Heart left ventricle (tissue), 16 donors: ENCODE measurements around the gene DUS1L. TPM values are rescaled to one million over a fixed set of nuclear protein-coding genes. Genes with fewer than 3 reads are reported as not detected.

Experiments
- ATAC-seq, 4 donors: fragments of 200-7000 bp; cut with Tn5 transposase; one replicate each; pipeline ENCODE4 v1.9.1; 2020 to 2022; ENCODE audit warnings: moderate library complexity in 4 of 4, mild to moderate bottlenecking in 3 of 4, moderate number of reproducible peaks in 1 of 4
- DNase-seq, 5 donors: peaks; one replicate each; pipeline ENCODE4 v3.0.0-alpha.2; 2020
- H3K27ac ChIP-seq, 12 donors: fragments of 200-600 bp; sonication (generic) in 4 of 12; one replicate each; pipeline versions ENCODE4 v1.5.0 to v1.8.0; 2016 to 2022; ENCODE audit warnings: mild to moderate bottlenecking in 2 of 12
- H3K27me3 ChIP-seq, 9 donors: fragments of 200-600 bp; sonication (generic) in 2 of 9; one replicate each; pipeline versions ENCODE4 v1.5.1 to v1.8.0; 2016 to 2022; ENCODE audit warnings: mild to moderate bottlenecking in 3 of 9
- H3K36me3 ChIP-seq, 9 donors: fragments of 200-600 bp; sonication (generic) in 2 of 9; one replicate each; pipeline versions ENCODE4 v1.5.0 to v1.8.0; 2018 to 2022; ENCODE audit warnings: mild to moderate bottlenecking in 2 of 9
- H3K4me1 ChIP-seq, 12 donors: fragments of 200-600 bp; sonication (generic) in 4 of 12; one replicate each; pipeline versions ENCODE4 v1.5.0 to v1.8.0; 2016 to 2022; ENCODE audit warnings: mild to moderate bottlenecking in 3 of 12
- H3K4me3 ChIP-seq, 12 donors: fragments of 200-600 bp; sonication (generic) in 4 of 12; one replicate each; pipeline versions ENCODE4 v1.5.0 to v1.8.0; 2017 to 2022; ENCODE audit warnings: mild to moderate bottlenecking in 9 of 12, moderate library complexity in 4 of 12
- H3K9me3 ChIP-seq, 12 donors: fragments of 200-600 bp; sonication (generic) in 4 of 12; one replicate each; pipeline versions ENCODE4 v1.5.0 to v1.8.0; 2016 to 2022; ENCODE audit warnings: mild to moderate bottlenecking in 1 of 12
- POLR2A ChIP-seq, 2 donors: fragments of 450-650 bp; IDR thresholded peaks; one replicate each; pipeline ENCODE4 v1.6.1; 2017; ENCODE audit warnings: antibody characterized with exemption in 2 of 2, mild to moderate bottlenecking in 2 of 2, moderate library complexity in 2 of 2
- WGBS, 4 donors: extraction: QIAGEN DNeasy Blood & Tissue Kit in 2 of 4; methylation state at CpG; one replicate each; pipeline versions ENCODE4 v1.1.5 to v1.1.7; 2013 to 2018; 5-methylcytosine and 5-hydroxymethylcytosine counted together
- intact Hi-C, 10 donors: fragments of 100-400 bp; cut with DNase I; formaldehyde crosslinking; loops; one replicate each; pipeline versions ENCODE4 v1.11.1 to v1.14.2; 2022
- polyA plus RNA-seq, 2 donors: library from polyadenylated mRNA; stranded (reverse); fragments of 200-250 nt; gene quantifications; one replicate each; pipeline ENCODE4 v1.2.3, GENCODE V29; 2013
- total RNA-seq, 9 donors: library from RNA; depleted of rRNA in 2 of 9; stranded (reverse); fragments of >200 nt in 2 of 9; fragmentation: NEBNext Ultra II Directional in 3 of 9; extraction: Animal tissue kit (Norgen Biotek cat#: 25700) in 3 of 9; gene quantifications; one replicate each; pipeline versions ENCODE4 v1.1.0 to v1.2.4, GENCODE V29; 2016 to 2023
- TF ChIP-seq, protein P1 (sequence below), 12 donors: fragments of 200-600 bp; sonication (generic) in 4 of 12; IDR thresholded peaks; one replicate each; pipeline versions ENCODE4 v1.5.0 to v1.8.0; 2018 to 2022; ENCODE audit warnings: antibody characterized with exemption in 12 of 12, mild to moderate bottlenecking in 5 of 12
- donor health status: ischemic (EF 13 %, LVEDD 7.1; RV severe dilation, severe dysfunction).
- donor health status: healthy with polysubstance abuse.
- donor health status: DM: no; HTN: yes; CAD: no.
- donor health status: DM: no; HTN: no; CAD: no.
- donor health status: ischemic (EF 25% LVEDD 6.9; RV normal size, moderate dysfunction).
- donor health status: ischemic (EF 25% LVEDD 5.7; RV mildly dilated, moderate dysfunction).
- donor health status: healthy.
- donor health status: DM: yes; HTN: yes; CAD: no.
- donor health status: ischemic (EF 35%, LVEDD 5.7; RV mildly dilated, moderate dysfunction).
- donor health status: nonischemic (EF 11% LVEDD 7.7; RV severe dilation, severe dysfunction).
- donor health status: DM: yes; HTN: yes; CAD: no.
- donor health status: PGD.
- donor health status: ischemic (EF 29% LVEDD 5.4; RV normal size, mild dysfunction).
- donor health status: nonischemic (EF 23%, LVEDD 6.1; RV moderate dilation, normal function).

The DUS1L gene
- total and polyA plus RNA-seq, 11 donors: 41.5 to 113 (median 60.4) TPM

DNA sequence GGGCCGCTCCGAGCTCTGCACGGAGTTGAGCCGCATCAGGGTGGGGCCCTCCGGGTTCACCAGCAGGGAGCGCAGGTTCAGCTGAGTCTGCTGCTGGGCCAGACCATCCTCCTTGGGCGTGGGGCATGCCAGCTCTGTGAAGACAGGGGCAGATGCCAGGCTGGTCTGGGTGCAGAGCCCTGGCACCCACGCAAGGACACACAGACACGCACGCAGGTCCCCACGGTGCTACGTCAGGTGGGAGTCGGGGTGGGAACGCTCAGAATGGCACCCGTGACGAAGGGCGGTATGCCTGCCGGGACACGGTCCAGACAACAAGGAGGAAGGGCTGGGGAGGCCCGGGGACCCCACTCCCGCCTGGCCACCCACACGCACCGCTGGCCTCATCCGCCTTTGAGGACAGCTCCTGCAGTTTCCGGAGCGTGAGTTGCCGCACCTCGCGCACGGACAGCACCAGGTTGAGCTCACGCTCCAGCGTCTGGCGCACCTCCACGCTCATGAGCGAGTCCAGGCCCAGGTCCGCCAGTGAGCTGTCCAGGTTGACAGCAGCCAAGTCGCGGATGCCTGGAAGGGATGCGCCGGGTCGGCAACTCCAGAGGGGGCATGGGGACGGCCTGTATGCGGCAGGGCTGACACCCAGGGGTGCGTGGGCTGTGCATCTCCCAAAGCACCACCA is 15.3 kb upstream of the DUS1L start:
- no peaks in the 10 kb centered on the region for H3K27me3 ChIP-seq
- no peak overlapping the region for H3K4me3 ChIP-seq
- H3K36me3 ChIP-seq: peaks cover 0 to 73% (median 58%) of the 10 kb centered on the region in 9 donors
- no peaks in the 10 kb centered on the region for H3K9me3 ChIP-seq
- DNase-seq: no peak
- H3K27ac ChIP-seq: no peak overlapping the region
- peaks cover 0 to 10% (median 0%) of the 10 kb centered on the region in 12 donors for H3K4me1 ChIP-seq
- intact Hi-C loops: no loop called here
- TF ChIP-seq POLR2A (IDR thresholded peaks at IDR 0.05): no peak
- TF ChIP-seq, protein P1, sequence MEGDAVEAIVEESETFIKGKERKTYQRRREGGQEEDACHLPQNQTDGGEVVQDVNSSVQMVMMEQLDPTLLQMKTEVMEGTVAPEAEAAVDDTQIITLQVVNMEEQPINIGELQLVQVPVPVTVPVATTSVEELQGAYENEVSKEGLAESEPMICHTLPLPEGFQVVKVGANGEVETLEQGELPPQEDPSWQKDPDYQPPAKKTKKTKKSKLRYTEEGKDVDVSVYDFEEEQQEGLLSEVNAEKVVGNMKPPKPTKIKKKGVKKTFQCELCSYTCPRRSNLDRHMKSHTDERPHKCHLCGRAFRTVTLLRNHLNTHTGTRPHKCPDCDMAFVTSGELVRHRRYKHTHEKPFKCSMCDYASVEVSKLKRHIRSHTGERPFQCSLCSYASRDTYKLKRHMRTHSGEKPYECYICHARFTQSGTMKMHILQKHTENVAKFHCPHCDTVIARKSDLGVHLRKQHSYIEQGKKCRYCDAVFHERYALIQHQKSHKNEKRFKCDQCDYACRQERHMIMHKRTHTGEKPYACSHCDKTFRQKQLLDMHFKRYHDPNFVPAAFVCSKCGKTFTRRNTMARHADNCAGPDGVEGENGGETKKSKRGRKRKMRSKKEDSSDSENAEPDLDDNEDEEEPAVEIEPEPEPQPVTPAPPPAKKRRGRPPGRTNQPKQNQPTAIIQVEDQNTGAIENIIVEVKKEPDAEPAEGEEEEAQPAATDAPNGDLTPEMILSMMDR (IDR thresholded peaks at IDR 0.05): no peak
- WGBS, 4 donors: 93 to 96% (median 95%) methylated on average over 34 to 44 of the region's 44 CpGs
- no peak for ATAC-seq

DNA sequence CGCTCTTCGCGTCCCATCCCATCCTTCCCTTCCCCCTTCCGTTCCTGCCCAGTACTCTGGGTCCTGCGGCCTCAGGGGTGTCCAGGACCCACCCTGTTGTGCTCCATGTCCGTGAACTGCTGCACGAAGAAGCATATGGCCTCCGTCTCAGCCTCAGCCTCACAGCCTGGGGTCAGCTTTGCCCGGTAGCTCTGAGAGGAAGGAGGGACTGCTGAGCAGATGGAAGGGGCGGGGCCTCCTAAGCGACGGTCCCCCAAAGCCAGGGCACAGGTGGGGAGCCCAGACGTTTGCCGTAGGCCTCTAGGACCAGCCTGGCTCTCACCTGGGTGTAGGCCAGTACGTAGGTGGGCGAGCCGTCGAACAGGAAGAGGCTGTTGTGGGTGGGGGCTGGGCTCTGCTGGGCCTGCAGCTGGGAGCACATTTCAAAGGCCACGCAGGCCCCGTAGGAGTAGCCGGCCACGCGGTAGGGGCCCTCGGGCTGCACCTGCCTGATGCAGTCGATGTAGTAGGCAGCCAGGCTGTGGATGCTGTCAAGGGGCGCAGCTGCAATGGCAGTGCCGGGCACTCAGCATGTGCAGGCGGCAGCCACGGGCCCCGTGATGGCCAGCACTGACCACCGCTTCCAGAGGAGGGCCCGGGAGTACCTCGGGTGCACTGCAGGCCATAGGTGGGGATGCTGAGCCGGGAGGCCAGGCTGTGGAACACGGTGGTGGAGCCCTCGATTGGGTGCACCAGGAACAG is 14.6 kb upstream of the DUS1L start:
- Histone ChIP-seq H3K9me3 (no peaks in the 10 kb centered on the region), H3K4me1 (peaks cover 0 to 10% (median 0%) of the 10 kb centered on the region in 12 donors), H3K27me3 (no peaks in the 10 kb centered on the region), H3K36me3 (peaks cover 0 to 66% (median 52%) of the 10 kb centered on the region in 9 donors), H3K4me3 (no peak overlapping the region), H3K27ac (no peak overlapping the region)
- TF ChIP-seq, protein P1 (IDR thresholded peaks at IDR 0.05): no peak
- TF ChIP-seq POLR2A (IDR thresholded peaks at IDR 0.05): no peak
- WGBS, 4 donors: 88 to 92% (median 92%) methylated on average over 35 to 36 of the region's 36 CpGs
- ATAC-seq: no peak
- DNase-seq: no peak
- intact Hi-C loops: no loop called here

DNA sequence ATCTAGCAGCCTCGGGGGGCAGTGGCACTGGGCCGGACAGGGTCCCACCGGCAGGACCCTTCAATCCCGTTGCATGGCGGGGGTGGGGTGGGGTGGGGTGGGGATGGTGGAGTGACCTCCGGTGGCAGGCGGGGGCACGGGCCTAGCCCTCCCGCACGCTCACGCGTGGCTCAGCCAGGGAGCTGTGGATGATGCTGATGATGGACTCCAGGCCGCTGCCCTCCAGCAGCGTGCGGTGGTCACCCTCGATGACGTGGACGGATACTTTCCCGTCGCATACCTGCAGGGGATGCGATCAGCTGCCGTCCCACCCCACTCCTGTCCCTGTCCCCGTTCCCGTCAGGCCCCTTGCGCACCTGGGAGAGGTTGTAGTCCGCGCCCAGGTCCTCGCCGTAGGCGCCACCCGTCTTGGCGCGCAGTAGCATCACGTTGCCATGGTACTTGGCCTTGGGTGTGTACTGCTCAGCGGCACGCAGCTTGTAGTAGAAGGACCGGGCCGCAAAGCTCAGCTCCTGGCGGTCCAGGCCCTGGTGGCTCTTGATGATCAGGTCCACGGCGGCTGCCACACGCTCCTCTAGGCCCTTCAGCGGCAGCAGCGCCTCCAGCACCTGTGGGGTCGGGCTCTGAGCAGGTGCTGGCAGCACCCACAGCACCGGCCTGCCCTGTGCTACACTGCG is 13.5 kb upstream of the DUS1L start:
- H3K36me3 ChIP-seq: peaks cover 0 to 57% (median 41%) of the 10 kb centered on the region in 9 donors
- TF ChIP-seq, protein P1 (IDR thresholded peaks at IDR 0.05): no peak
- TF ChIP-seq POLR2A (IDR thresholded peaks at IDR 0.05): no peak
- ATAC-seq (no peak), DNase-seq (no peak)
- peaks cover 0 to 10% (median 0%) of the 10 kb centered on the region in 12 donors for H3K4me1 ChIP-seq
- H3K27me3 ChIP-seq: no peaks in the 10 kb centered on the region
- H3K4me3 ChIP-seq: no peak overlapping the region
- H3K27ac ChIP-seq: no peak overlapping the region
- WGBS, 4 donors: 93 to 96% (median 93%) methylated on average over 35 to 47 of the region's 47 CpGs
- intact Hi-C loops: no loop called here
- H3K9me3 ChIP-seq: no peaks in the 10 kb centered on the region

DNA sequence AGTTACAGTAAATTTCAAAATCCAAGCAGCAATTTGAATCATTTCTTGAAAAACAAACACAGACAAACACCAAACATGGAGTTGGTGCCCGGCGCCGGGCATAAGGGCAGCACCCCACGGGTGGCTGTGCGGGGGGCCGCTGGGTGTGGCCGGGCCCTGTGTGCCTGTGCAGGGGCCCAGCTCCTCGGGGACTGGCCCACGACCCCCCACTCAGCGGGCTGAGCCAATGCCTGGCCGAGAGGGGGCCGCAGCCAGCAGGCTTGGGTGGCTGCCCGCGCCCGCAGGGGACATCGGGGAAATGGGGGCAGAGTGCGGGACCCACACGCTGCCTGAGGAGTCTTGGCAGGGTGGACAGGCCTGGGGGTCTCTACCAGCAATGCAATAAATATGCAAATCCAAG is 12.8 kb upstream of the DUS1L start:
- WGBS, 4 donors: 91 to 95% (median 95%) methylated on average over 5 to 18 of the region's 18 CpGs

More for the DNA sequence above, 12.8 kb upstream of the DUS1L start:
- Histone ChIP-seq H3K27ac (no peak overlapping the region), H3K36me3 (peaks cover 0 to 50% (median 34%) of the 10 kb centered on the region in 9 donors), H3K4me3 (no peak overlapping the region), H3K27me3 (no peaks in the 10 kb centered on the region), H3K9me3 (no peaks in the 10 kb centered on the region), H3K4me1 (peaks cover 0 to 10% (median 0%) of the 10 kb centered on the region in 12 donors)
- intact Hi-C loops: no loop called here
- ATAC-seq: no peak
- no peak for DNase-seq
- TF ChIP-seq, protein P1 (IDR thresholded peaks at IDR 0.05): no peak
